ENCODE measurements around the gene KIRREL3.

The KIRREL3 gene

DNA sequence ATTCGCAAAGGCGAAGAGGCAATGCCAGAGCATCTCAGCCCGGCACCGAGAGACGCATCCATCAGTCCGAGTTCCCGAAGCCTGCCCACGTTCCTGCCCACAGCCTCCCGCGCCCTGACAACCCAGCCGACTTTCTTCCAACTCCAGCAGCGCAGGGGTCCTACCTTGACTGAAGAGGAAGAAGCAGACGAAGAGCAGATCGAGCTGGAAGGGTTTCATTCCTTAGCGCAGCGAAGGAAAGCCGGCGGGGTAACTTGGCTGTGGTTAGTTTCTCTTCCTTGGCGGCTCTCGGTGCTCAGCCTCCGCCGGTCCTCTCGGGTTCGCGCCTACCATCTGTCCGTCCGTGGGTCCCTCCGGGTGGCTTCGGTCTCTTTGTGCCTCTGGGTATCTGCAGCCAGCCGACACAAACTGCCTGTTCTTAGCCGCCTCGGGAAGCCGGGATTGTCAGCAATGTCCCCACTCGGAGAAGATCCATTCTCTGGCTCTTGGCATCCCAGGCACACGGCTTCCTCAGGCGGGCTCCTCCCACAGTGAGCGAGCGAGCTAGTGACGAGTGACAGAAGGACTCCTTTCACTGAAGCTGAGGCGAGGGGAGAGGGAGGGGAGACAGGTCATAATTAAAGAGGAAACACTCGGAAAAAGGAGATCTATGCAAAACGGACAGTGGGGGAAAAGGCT, at the start of gene KIRREL3:
Gene KIRREL3 (minus strand): TSS at position 480 of the 678 bp plus-strand sequence.
- DNase-seq = no peak

- DNase-seq = no peak
Measured at GRCh38 chr11:127050186-127050585, 49.6 kb upstream of the KIRREL3 start.

DNA sequence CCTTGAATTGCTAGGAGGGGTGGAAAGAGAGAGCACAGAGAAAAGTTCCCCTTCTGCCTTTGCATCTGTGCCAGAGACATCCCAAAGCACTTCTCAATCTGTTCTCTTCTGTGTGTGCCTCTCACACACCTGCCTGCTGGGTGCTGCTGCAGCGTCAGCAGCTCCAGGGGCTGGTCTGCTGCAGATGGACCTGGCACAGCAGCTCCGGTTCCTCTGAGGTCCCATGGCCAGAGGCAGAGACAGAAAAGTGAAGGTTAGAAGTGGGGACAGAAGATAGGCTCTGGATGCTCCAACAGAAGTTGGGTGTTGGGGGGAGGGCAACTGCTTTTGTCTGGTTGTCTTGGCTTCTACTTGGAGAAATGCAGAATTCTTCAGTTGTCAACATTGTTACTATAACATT, 48.9 kb upstream of the KIRREL3 start:
- no peak for DNase-seq

DNA sequence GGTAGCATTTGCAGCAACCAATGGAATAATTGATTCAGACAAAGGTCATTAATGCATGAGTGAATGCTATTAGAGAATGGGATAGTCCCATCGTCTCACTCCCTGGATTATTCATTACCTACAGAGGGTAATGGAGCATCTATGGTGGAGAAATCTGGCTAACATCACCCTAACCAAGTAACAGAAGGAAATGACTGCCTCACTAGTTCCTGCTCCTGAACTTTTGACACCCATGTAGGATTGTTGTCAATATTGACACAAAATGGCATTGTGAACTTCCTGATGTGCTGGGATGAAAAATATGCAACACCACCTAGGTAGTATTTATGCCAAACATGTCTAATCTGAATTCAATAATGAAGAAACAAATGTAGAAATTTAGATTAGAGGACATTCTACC, 44.0 kb upstream of the KIRREL3 start:
- no peak for DNase-seq

DNA sequence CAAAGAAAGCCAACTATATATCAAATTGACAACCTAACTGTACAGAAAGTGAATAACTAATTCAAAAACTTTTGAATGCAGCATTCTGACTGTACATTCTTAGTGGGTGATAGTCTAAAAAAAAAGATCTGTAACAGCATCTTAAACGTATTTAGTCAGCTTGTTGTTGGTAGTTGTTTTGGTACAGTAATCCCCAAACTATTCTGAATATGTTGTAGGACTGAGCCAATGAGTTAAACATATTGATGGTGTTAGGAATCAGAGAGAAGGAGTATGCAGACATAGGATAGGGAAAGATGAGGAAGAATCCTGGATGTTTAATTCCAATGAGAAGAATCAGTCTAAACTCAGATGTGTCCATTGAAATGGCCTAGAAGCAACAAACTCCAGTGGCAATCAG, 41.9 kb upstream of the KIRREL3 start:
- no peak for DNase-seq

DNA sequence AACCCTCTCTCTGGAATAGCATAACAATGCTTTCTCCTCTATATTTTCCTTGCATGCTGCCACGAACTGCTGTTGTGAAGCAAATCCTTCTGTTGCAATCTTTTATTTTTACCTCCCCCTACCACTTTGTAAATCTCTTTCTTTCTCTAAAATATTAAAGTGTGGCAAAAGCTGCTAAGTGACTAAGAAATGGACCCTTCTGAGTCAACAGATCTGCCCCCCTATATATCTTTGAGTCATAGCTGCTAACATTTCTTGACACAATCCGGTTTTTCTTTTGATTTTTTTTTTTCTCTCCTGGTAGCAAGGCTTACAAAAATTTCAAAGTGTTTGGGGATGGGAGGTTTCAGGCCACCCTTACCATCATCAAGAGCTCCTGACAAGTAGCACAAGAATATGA, 39.0 kb upstream of the KIRREL3 start:
- no peak for DNase-seq

GRCh38 chr11:127037596-127037995, 37.0 kb upstream of the KIRREL3 start:
- DNase-seq = no peak

GRCh38 chr11:127037001-127037400, 36.4 kb upstream of the KIRREL3 start:
- DNase-seq = no peak

DNA sequence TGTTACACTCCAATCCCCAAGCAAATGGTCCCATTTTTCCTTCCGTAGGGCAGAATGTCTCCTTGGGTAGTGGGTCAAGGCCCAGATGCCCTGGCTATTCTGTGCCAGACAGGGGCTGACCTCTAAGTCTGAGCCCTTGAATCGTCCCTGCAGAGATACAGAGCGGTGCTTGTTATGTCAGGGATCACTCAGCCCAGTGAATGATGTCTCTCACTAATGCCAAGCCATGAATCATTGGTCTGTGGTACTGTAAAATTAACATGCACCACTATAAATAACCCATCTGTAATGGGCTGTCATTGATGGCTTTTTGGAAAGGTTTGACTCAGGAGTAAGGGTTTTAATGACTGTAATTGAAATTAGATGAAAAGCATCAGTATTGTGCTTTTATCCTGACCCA, 35.3 kb upstream of the KIRREL3 start:
- no peak for DNase-seq

DNA sequence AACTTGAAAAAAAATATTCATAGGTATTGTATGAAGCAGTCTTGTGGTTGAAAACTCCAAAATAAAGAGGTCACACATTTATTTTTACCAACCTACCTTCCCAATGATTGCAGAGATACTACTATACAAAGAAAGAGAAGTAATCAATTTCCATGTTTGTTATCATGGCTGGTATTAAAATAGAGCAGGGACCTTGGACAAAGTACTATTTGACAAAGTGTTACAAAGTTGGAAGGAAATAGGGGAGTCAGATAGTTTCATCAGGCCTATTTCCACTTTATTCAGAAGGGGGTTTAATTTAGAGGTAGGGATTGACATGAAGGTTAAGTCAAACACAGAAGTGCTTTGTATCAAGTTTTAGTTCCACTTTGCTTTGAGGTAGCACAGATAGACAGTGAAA, 34.4 kb upstream of the KIRREL3 start:
- no peak for DNase-seq

DNA sequence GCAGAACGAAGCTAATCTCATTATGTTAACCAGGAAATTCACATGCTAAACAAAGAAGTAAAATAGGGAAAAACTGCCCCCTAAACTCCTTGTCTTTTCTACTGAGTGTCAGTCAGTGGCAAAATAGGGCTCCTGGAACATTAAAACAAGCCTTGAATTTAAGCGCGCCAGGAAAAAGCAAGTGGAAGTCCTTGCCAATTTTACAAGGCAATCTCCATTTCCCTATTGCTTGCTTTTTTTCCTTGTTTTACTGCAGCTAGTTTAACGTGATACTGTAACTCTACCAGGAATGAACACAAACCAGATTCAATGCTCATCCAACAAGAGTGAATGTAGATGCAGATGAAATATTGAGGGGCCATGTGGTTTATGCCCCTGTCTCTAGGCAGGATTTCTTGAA, 28.1 kb upstream of the KIRREL3 start:
- no peak for DNase-seq

DNA sequence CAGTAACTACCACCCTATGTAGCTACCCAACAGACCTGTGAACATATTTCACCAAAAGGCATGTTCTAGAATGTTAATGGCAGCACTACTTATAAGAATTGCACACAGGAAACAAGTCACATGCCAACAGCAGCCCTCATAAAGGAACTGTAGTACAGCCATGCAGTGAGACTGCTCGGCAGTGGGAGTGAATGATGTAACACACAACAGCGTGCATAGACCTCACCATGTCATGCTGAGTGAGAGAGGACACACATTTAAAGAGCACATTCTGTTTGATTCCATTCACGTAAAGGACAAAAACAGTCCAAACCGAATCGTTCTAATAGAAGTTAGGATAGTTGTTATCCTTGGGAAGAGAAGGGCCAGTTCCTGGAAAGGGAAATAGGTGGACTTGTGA, 27.2 kb upstream of the KIRREL3 start:
- DNase-seq = no peak

GRCh38 chr11:127027000-127027399, 26.4 kb upstream of the KIRREL3 start:
- no peak for DNase-seq

DNA sequence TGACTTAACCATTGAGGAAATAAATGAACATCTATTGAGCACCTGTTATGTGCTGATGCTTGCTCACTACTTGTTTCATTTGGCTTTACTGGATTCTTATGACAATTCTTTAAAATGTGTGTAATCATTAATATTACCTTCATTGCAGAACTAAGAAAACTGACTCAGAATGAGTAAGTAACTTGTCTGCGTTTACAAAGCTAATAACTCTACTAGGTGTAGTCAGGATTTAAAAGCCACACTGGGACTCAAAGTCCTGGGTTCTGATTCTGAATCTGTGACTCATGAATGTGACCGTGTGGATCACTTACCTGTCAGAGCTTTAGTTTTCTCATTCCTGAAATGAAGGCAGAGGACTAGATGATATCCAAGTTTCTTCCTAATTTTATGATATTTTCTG, 23.4 kb upstream of the KIRREL3 start:
- no peak for DNase-seq

GRCh38 chr11:127018683-127019279, 18.2 kb upstream of the KIRREL3 start:
- no peak for DNase-seq

GRCh38 chr11:127017482-127017881, 16.9 kb upstream of the KIRREL3 start:
- DNase-seq = no peak

- no peak for DNase-seq
Measured at GRCh38 chr11:127013550-127013949, 13.0 kb upstream of the KIRREL3 start.

- DNase-seq = no peak
Measured at GRCh38 chr11:127006311-127006710, 5.7 kb upstream of the KIRREL3 start.

- no peak for DNase-seq
Measured at GRCh38 chr11:127003260-127003981, 2.9 kb upstream of the KIRREL3 start.

DNA sequence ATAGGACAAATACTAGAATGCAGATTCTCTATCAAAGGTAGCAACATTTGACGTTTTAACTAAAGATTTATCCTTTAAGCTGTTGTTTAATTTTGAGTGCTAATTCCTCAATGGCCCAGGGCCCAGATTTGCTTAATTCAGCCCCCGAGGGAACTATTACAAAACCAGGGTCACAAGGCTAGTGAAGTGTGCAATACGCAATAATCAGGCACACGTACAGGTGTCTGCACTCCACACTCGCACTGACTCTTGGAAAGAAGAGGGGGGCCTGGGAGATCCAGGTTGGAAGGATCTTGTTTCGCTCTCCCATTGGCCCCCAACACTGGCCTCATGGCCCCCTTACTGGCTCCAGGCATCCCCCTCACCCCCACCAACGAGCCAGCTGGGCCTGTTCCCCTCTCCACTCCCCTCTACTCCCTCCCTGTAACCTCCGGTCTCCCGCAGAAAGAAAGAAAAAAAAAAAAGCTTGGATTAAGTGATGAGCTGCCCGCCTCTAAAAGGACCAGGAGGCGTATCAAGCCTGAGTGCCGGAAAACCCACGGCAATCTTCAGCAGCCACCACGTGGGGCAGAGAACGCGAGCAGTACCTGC, 2.2 kb upstream of the KIRREL3 start:
- no peak for DNase-seq

DNA sequence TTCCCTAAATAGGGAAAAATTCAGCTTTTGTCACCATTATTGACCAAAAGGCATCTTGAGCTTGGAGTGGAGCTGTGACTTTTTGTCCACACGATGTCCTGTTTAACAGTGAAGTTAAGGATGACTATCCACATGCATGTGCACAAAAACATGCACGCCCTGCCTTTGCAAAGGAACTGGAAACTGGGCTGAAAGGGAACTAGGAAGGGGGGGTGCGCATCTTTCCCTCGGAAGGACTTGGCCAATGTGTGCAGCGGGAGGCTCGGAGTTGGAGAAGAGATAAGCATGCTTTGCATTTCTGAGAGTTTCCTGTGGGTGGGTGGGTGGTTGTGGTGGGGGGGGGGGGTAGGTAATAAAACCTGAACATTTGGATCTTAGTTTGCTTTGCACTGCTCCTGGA, 411 bp upstream of the KIRREL3 start:
- no peak for DNase-seq

DNA sequence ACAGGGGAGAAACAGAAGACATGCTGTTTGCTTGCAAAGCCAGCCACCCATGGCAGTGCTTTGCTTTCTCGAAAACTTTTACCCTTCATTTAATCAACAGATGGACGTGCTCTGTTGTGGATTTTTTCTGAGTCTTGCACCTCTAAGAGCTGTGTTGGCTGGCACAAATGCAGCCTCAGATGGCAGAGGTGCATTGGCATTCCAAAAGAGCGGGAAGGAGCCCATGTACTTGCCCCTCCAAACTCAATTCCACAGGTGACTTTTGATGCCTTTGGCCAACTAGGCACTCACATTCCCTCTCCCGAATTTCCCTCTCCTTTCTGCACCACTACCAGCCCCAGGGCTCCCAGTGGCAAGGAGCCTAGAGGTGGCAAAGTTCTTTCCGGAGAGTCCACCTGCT, 1.2 kb downstream of the KIRREL3 start:
- DNase-seq = no peak

DNA sequence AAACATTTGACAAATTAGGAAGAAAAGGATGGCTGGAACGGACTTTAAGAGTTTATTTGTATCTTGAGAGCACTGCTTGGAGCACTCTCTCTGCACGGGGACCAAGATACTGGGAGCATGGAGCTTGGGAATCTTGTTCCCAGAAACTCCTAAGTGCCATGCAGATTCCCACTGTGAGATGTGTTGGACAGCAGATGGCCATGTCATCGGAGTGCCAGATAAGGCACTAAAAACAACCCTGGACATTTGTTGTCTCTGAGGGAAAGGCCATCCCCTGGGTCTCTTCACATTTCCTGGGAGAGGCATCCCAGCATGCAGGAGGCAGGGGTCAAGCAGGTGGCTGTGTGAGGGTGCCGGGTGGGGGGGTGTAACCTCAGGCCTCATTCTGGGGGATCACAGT, 2.9 kb downstream of the KIRREL3 start:
- no peak for DNase-seq

- DNase-seq = no peak
Measured at GRCh38 chr11:126997196-126997595, 3.4 kb downstream of the KIRREL3 start.

All from activated gamma-delta T cell treated with Interleukin-2 at 50 U/mL for 16 hours (primary cell).